ENCODE data around the gene BSDC1. TPM values are rescaled to one million over a fixed set of nuclear protein-coding genes. Genes with fewer than 3 reads are reported as not detected.

BSDC1 gene
- total and polyA plus RNA-seq, 10 donors: 18.4 to 95.8 (median 66.8) TPM

DNA sequence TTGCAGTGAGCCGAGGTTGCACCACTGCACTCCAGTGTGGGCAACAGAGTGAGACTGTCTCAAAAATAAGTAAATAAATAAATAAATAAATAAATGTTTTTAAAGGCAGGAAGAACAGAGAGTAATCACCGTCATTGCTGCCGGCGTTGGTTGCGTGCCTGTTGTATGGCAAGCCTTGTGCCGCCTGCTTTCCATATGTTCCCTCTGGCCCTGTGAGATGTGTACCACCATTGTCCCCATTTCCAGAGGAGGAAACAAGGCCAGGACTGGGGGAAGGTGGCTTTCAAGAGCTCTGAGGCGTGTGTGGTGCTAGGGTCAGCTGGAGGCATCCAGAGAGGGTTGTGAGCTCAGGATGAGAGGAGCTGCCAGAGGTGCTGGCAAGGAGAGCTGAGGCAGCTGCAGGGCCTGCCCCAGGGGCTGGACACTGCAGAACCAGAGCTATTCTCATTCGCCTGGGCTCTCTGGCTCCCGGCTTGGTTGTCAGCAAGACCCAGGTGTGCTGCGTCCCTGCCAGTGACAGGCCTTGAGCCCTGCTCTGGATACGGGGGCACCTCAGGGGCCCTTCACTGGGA, 53.0 kb downstream of the BSDC1 start:
- TF ChIP-seq POLR2A (IDR thresholded peaks at IDR 0.05): no peak
- TF ChIP-seq, protein P1, sequence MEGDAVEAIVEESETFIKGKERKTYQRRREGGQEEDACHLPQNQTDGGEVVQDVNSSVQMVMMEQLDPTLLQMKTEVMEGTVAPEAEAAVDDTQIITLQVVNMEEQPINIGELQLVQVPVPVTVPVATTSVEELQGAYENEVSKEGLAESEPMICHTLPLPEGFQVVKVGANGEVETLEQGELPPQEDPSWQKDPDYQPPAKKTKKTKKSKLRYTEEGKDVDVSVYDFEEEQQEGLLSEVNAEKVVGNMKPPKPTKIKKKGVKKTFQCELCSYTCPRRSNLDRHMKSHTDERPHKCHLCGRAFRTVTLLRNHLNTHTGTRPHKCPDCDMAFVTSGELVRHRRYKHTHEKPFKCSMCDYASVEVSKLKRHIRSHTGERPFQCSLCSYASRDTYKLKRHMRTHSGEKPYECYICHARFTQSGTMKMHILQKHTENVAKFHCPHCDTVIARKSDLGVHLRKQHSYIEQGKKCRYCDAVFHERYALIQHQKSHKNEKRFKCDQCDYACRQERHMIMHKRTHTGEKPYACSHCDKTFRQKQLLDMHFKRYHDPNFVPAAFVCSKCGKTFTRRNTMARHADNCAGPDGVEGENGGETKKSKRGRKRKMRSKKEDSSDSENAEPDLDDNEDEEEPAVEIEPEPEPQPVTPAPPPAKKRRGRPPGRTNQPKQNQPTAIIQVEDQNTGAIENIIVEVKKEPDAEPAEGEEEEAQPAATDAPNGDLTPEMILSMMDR (IDR thresholded peaks at IDR 0.05 in 8 of 11, conservative IDR thresholded peaks at IDR 0.05 in 3 of 11): no peak
- WGBS, 5 donors: 92 to 97% (median 96%) methylated on average over 11 of the region's 11 CpGs
- Histone ChIP-seq H3K4me3 (no peak overlapping the region), H3K36me3 (no peaks in the 10 kb centered on the region), H3K27ac (no peak overlapping the region), H3K27me3 (replicated peaks in 1 of 7) (no peaks in the 10 kb centered on the region), H3K9me3 (no peaks in the 10 kb centered on the region), H3K4me1 (peaks cover 24 to 81% (median 59%) of the 10 kb centered on the region in 6 donors)
- peak; percentile 38 for DNase-seq
- intact Hi-C loops (cut with DNase I; ENCODE audit: low total_unique reads): no loop called here

DNA sequence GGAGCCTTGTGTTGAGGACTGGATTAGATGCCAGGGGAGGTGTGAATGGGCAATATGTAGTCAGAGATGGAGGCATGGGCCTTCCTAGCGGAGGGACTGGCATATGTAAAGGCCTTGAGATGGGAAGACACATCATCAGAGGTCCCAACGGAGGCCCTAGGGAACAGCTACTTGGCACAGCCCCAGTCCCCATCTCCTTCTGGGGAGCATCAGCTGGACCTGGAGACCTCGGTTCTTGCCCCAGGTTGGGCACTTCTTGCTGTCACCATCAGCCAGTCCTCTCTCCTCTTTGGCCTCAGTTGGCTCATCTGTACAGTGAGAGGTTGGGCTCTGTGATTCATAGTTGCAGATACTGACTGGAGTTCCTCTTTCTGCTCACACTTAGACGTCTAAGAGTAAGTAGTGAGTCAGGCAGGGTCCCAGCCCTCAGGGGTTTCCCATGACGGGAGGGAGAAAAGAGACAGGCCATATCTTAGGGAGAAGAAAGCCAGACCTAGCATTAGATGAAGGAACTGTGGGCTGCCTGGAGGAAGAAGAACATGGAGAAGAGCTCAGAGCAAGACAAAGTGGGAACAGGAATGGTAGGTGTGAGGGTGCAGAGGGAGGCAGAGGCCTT, 54.8 kb downstream of the BSDC1 start:
- 55 to 69% (median 61%) methylated on average over 4 to 5 of the region's 5 CpGs for whole genome bisulfite sequencing, 5 donors
- TF ChIP-seq, protein P1 (IDR thresholded peaks at IDR 0.05 in 8 of 11, conservative IDR thresholded peaks at IDR 0.05 in 3 of 11): no peak
- TF ChIP-seq POLR2A (IDR thresholded peaks at IDR 0.05): no peak
- intact Hi-C loops (cut with DNase I; ENCODE audit: low total_unique reads): no loop called here
- peak; percentile 72 for DNase-seq
- Histone ChIP-seq H3K36me3 (peaks cover 0 to 3% (median 0%) of the 10 kb centered on the region in 6 donors), H3K4me1 (peaks cover 29 to 79% (median 60%) of the 10 kb centered on the region in 6 donors), H3K4me3 (no peak overlapping the region), H3K27ac (peak overlapping the region in 2 of 8 donors; percentile 8 to 44), H3K9me3 (no peaks in the 10 kb centered on the region), H3K27me3 (replicated peaks in 1 of 7) (peaks cover 0 to 4% (median 0%) of the 10 kb centered on the region in 7 donors)

GRCh38 chr1:32338637-32339145, 55.5 kb downstream of the BSDC1 start:
- WGBS, 5 donors: 91 to 95% (median 93%) methylated on average over 14 of the region's 14 CpGs
- intact Hi-C loops (cut with DNase I; ENCODE audit: low total_unique reads): no loop called here
- Histone ChIP-seq H3K9me3 (no peaks in the 10 kb centered on the region), H3K4me3 (no peak overlapping the region), H3K27me3 (replicated peaks in 1 of 7) (peaks cover 0 to 4% (median 0%) of the 10 kb centered on the region in 7 donors), H3K27ac (peak overlapping the region in 2 of 8 donors; percentile 90 to 91), H3K36me3 (peaks cover 0 to 10% (median 0%) of the 10 kb centered on the region in 6 donors), H3K4me1 (peaks cover 34 to 85% (median 68%) of the 10 kb centered on the region in 6 donors)
- peak; percentile 62 for DNase-seq
- TF ChIP-seq POLR2AphosphoS5 (IDR thresholded peaks at IDR 0.05) (no peak), POLR2A (IDR thresholded peaks at IDR 0.05) (no peak)
- TF ChIP-seq, protein P1 (IDR thresholded peaks at IDR 0.05 in 8 of 11, conservative IDR thresholded peaks at IDR 0.05 in 3 of 11): no peak
